Keratinocyte (primary cell): ENCODE measurements around the gene SMPD3. TPM values are rescaled to one million over a fixed set of nuclear protein-coding genes. Genes with fewer than 3 reads are reported as not detected.

ENCODE experiments used
- DNase-seq: peaks from one replicate; pipeline ENCODE4 v3.0.0-alpha.2; 2011; ENCODE audit warnings: low read depth, missing footprints, low spot score
- FAIRE-seq: peaks from 2 replicates; lab custom pipeline; 2011; peaks lifted over from hg19 to GRCh38; lab: Jason Lieb, UNC
- H2AFZ ChIP-seq: 2 replicates; pipeline ENCODE4 v1.6.0; 2012; ENCODE audit warnings: low read length, control low read depth, inconsistent platforms; ENCODE audit not compliant: control insufficient read depth
- H3K27ac ChIP-seq: 2 replicates; pipeline ENCODE4 v1.5.1; 2011; ENCODE audit warnings: low read length; ENCODE audit not compliant: control insufficient read depth, insufficient read depth
- H3K27me3 ChIP-seq: 3 replicates; pipeline ENCODE4 v1.6.0; 2011; ENCODE audit warnings: low read length; ENCODE audit not compliant: control insufficient read depth, insufficient read depth; ENCODE audit errors: extremely low read depth
- H3K36me3 ChIP-seq, 2 experiments: 2 replicates in 1 of 2; 3 replicates in 1 of 2; pipeline ENCODE4 v1.5.1; 2011; ENCODE audit warnings: low read length in 2 of 2, mild to moderate bottlenecking in 1 of 2; ENCODE audit not compliant: control insufficient read depth in 2 of 2, insufficient read depth in 2 of 2; ENCODE audit errors: extremely low read depth in 1 of 2
- H3K4me1 ChIP-seq: 3 replicates; pipeline ENCODE4 v1.5.1; 2011; ENCODE audit warnings: low read length; ENCODE audit not compliant: control insufficient read depth, insufficient read depth; ENCODE audit errors: extremely low read depth
- H3K4me2 ChIP-seq: 3 replicates; pipeline ENCODE4 v1.6.0; 2011; ENCODE audit warnings: low read depth, low read length; ENCODE audit not compliant: control insufficient read depth, insufficient read depth; ENCODE audit errors: extremely low read depth
- H3K4me3 ChIP-seq, 3 experiments: fragments of 200-600 bp in 1 of 3; sonication (generic) in 1 of 3; 2 replicates in 2 of 3; 3 replicates in 1 of 3; pipeline ENCODE4 v1.5.1; 2011 to 2016; ENCODE audit warnings: low read length in 3 of 3, mild to moderate bottlenecking in 3 of 3, control low read depth in 2 of 3, inconsistent platforms in 1 of 3, low read depth in 1 of 3, mixed read lengths in 1 of 3, mixed run types in 1 of 3, moderate library complexity in 1 of 3; ENCODE audit not compliant: control insufficient read depth in 2 of 3, insufficient read depth in 2 of 3; ENCODE audit errors: extremely low read depth in 1 of 3
- H3K79me2 ChIP-seq: 2 replicates; pipeline ENCODE4 v1.6.0; 2012; ENCODE audit warnings: low read length; ENCODE audit not compliant: control insufficient read depth, insufficient read depth
- H3K9ac ChIP-seq: 3 replicates; pipeline ENCODE4 v1.6.0; 2011; ENCODE audit warnings: low read length; ENCODE audit not compliant: control insufficient read depth, insufficient read depth; ENCODE audit errors: extremely low read depth
- H3K9me1 ChIP-seq: 3 replicates; pipeline ENCODE4 v1.6.0; 2011; ENCODE audit warnings: low read length; ENCODE audit not compliant: control insufficient read depth, insufficient read depth; ENCODE audit errors: extremely low read depth
- H3K9me3 ChIP-seq: 2 replicates; pipeline ENCODE4 v1.5.1; 2012; ENCODE audit warnings: low read depth, low read length; ENCODE audit not compliant: control insufficient read depth
- H4K20me1 ChIP-seq: 3 replicates; pipeline ENCODE4 v1.6.0; 2011; ENCODE audit warnings: low read length; ENCODE audit not compliant: control insufficient read depth, insufficient read depth; ENCODE audit errors: extremely low read depth
- EZH2 ChIP-seq: IDR thresholded peaks from one replicate; pipeline ENCODE4 v1.6.1; 2012; ENCODE audit warnings: inconsistent platforms, mild to moderate bottlenecking, low read length, moderate library complexity
- dilution Hi-C: fragments of 300-500 bp; cut with MboI; formaldehyde crosslinking; loops from one replicate; pipeline ENCODE4 v1.7.0; 2020; ENCODE audit warnings: low sequenced_read_pairs; ENCODE audit not compliant: extremely low pct_ligation_motif_present
- polyA plus RNA-seq, 5 experiments: library from polyadenylated mRNA; depleted of rRNA in 3 of 5; stranded (reverse) in 3 of 5; stranded (forward) in 1 of 5; unstranded in 1 of 5; fragments of >200 nt; gene quantifications; 1 replicate in 1 of 5; 2 replicates in 3 of 5; 3 replicates in 1 of 5; pipeline versions ENCODE4 v1.2.1 to v1.2.3, GENCODE V29; 2011 to 2012; ENCODE audit warnings: missing spikeins in 2 of 5, low read depth in 1 of 5, low replicate concordance in 1 of 5
- TF ChIP-seq, protein P1 (sequence below), 3 experiments: IDR thresholded peaks in 1 of 3; conservative IDR thresholded peaks in 1 of 3; optimal IDR thresholded peaks in 1 of 3; 2 replicates in 2 of 3; 3 replicates in 1 of 3; pipeline versions ENCODE3 to v1.5.1; 2011; ENCODE audit warnings: low read length in 3 of 3, mild to moderate bottlenecking in 3 of 3, moderate library complexity in 2 of 3, control low read depth in 1 of 3, inconsistent platforms in 1 of 3; ENCODE audit not compliant: insufficient read depth in 2 of 3; ENCODE audit errors: extremely low read depth in 1 of 3

SMPD3 gene
- polyA plus RNA-seq, 1 donor (not counting 4 experiments of a cell fraction or from before 2014, with no cell fraction given) = 0.34 TPM

DNA sequence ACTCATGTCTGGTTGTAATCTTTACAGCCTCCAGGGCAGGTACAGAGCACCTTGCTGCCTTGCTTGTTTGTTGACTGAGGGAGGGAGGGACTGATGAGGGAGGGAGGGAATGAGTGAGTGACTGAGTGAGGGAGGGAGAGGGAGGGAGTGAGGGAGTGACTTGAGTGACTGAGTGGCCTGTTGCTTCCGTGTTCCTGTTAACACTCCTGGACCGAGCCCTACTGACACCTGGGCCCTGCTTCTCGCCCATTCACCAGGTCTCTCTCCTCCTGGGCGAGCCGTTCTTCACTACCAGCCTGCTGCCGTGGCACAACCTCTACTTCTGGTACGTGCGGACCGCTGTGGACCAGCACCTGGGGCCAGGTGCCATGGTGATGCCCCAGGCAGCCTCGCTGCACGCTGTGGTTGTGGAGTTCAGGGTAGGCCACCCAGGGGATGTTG is 96.3 kb downstream of the SMPD3 start:
- H3K4me1 ChIP-seq = peaks cover 4% of the 10 kb centered on the region
- H3K27ac ChIP-seq = no peak overlapping the region
- DNase-seq (no peak), FAIRE-seq (no peak)
- no peak overlapping the region for H3K9ac ChIP-seq
- dilution Hi-C loops = no loop called here
- H3K4me2 ChIP-seq = no peak overlapping the region
- peaks cover 24 to 26% of the 10 kb centered on the region in 2 experiments for H3K36me3 ChIP-seq
- TF ChIP-seq, protein P1, sequence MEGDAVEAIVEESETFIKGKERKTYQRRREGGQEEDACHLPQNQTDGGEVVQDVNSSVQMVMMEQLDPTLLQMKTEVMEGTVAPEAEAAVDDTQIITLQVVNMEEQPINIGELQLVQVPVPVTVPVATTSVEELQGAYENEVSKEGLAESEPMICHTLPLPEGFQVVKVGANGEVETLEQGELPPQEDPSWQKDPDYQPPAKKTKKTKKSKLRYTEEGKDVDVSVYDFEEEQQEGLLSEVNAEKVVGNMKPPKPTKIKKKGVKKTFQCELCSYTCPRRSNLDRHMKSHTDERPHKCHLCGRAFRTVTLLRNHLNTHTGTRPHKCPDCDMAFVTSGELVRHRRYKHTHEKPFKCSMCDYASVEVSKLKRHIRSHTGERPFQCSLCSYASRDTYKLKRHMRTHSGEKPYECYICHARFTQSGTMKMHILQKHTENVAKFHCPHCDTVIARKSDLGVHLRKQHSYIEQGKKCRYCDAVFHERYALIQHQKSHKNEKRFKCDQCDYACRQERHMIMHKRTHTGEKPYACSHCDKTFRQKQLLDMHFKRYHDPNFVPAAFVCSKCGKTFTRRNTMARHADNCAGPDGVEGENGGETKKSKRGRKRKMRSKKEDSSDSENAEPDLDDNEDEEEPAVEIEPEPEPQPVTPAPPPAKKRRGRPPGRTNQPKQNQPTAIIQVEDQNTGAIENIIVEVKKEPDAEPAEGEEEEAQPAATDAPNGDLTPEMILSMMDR (optimal IDR thresholded peaks at IDR 0.05 in 1 of 3, IDR thresholded peaks at IDR 0.05 in 1 of 3, conservative IDR thresholded peaks at IDR 0.05 in 1 of 3; ENCODE audit: extremely low read depth in 1 of 3, insufficient read depth in 2 of 3, low read length in 3 of 3) = no peak
- no peak for TF ChIP-seq EZH2
- H2AFZ ChIP-seq = no peak overlapping the region
- H3K9me1 ChIP-seq = no peaks in the 10 kb centered on the region
- H3K79me2 ChIP-seq = no peaks in the 10 kb centered on the region
- H3K9me3 ChIP-seq = no peaks in the 10 kb centered on the region
- peaks cover 2% of the 10 kb centered on the region for H4K20me1 ChIP-seq
- H3K4me3 ChIP-seq = no peak overlapping the region
- H3K27me3 ChIP-seq = no peaks in the 10 kb centered on the region

GRCh38 chr16:68351463-68351862 is 96.8 kb downstream of the SMPD3 start:
- Histone ChIP-seq H3K36me3 (peaks cover 24 to 26% of the 10 kb centered on the region in 2 experiments), H3K27ac (no peak overlapping the region), H3K9ac (no peak overlapping the region), H3K4me2 (no peak overlapping the region), H3K9me1 (no peaks in the 10 kb centered on the region), H3K79me2 (no peaks in the 10 kb centered on the region), H3K4me1 (peaks cover 7% of the 10 kb centered on the region), H2AFZ (no peak overlapping the region), H4K20me1 (peaks cover 4% of the 10 kb centered on the region), H3K4me3 (no peak overlapping the region), H3K9me3 (no peaks in the 10 kb centered on the region), H3K27me3 (no peaks in the 10 kb centered on the region)
- FAIRE-seq (no peak), DNase-seq (no peak)
- dilution Hi-C loops = no loop called here
- TF ChIP-seq EZH2 = no peak
- TF ChIP-seq, protein P1 (optimal IDR thresholded peaks at IDR 0.05 in 1 of 3, IDR thresholded peaks at IDR 0.05 in 1 of 3, conservative IDR thresholded peaks at IDR 0.05 in 1 of 3; ENCODE audit: extremely low read depth in 1 of 3, insufficient read depth in 2 of 3, low read length in 3 of 3) = no peak
